ENCODE data around the gene CFAP53.

The CFAP53 gene

DNA sequence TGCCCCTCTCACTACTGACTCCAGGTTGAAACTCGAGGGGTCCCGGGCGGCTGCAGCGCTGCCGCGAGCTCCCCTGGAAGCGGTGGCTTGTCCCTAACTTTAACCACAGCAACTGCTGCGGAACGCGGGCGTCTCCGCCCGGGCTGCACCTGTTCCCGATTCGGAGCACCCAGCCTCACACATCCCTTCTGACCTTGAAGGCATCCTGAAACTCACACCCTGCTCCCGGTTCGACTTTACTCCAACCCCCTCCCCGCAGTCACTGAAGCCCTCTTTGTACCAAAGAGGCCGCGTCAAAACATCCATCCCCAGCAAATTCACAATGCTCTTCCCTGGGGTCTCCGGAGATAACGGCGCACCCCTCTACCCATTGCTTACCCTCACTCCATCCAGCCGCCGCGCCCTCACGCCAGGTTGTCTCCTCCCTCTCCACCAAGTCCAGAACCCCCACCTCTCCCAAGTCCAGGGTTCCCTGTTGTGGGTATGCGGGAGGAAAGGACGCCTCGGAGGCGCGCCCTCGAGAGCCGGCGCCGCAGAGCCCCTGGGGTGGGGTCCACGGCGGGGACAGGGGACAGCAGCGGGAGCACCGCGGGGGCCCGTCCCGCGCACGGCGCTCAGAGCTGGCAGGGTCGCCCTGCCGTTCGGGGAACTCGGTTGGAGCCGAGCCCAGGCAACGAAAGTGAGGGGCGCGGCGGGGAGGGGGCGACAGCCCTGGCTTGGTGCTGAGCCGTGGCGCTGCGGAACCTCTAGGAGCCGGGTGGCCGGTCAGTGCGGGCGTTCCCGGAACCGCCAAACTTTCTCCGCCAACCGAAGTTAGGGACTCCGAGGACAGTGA, 72.3 kb downstream of the CFAP53 start:
- DNase-seq (ENCODE audit: low spot score), result no peak

DNA sequence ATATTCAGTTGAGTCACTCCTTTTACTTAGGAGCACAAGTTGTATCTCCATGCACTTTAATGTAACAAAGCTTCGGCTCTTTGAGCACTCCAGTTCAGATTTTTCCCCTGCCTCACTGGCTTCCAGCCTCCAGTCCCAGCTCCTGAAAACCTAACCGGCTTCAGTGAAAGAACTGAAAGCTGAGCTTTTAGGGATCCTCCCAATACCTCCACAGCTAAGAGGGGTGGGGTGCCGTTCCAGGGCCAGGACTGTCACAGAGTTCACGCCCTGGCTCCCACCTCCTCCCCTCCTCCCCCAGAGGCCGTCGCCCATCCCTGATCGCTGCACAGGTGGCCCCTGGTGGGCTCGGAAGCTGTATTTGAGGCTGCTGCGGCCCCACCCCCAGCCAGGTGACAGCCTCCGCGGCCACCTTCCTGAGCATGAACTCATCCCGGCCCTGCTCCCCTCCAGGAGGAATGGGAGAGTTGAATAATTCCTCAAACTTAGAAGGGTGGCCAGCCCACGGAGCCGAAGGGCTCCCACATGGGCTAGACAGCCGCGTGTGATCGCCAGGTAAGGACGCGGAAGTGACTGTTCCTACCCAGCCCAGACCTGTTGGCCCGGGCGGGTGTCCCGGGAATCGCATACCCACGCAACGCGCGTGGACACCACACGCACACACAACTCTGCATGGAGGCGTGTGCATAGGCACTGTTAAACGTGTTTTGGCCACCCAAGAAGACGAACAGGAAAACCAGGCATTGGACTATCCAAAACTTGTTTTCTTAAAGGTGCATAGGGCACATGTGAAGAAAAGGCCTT, 73.1 kb downstream of the CFAP53 start:
- no peak for DNase-seq (ENCODE audit: low spot score)

DNA sequence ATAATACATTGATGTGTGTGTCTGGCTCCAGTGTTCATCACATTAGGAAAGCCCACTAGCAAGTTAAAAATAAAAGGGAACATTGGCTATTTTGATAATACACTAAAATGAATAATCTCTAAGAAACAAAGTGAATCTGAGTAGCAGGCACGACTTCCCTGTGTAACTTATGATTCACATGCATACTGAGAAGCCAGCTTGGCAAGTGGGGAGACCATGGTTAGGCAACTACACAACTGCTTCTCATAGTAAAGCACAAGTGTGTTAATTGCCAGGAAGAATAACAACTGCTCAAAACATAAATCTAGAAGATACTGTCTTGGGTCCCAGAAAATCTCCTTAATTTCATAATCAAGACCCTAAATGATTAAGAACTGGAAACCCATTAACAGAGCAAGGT, 75.4 kb downstream of the CFAP53 start:
- DNase-seq (ENCODE audit: low spot score), result no peak

- no peak for DNase-seq (ENCODE audit: low spot score)
Measured at GRCh38 chr18:50190236-50190635, 76.1 kb downstream of the CFAP53 start.

DNA sequence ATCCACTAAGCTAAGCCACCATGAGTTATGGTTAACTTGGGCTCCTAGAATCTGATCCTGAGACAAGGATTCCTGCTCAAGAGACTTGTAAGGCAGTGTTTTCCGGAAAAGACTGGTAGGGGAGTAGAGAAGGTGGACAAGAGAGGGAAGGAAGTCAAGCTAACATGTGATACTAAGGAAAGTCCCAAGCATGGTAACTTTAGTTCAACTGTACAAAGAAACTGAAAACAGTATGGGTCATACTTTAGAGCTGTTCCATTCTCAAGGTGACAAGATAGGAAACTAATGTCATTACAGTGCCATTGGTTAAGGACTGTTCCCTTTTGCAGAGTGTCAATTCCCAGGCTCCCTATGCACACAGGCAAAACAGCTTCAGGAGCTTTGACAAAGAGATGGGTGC, 77.1 kb downstream of the CFAP53 start:
- no peak for DNase-seq (ENCODE audit: low spot score)

DNA sequence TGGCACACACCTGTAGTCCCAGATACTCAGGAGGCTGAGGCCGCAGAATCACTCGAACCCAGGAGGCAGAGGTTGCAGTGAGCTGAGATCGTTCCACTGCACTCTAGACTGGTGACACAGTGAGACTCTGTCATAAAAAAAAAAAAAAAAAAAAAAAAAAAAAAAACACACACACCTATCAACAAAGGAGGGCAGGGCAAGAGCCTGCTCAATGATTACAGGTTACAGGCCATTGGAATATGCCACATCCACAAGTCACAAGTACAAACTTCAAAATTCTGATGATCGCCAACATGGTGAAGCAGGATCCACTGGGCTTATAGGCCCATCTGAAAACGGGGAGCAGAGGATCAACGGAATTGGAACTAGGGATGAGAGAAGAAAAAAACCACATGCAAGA, 77.6 kb downstream of the CFAP53 start:
- no peak for DNase-seq (ENCODE audit: low spot score)

DNA sequence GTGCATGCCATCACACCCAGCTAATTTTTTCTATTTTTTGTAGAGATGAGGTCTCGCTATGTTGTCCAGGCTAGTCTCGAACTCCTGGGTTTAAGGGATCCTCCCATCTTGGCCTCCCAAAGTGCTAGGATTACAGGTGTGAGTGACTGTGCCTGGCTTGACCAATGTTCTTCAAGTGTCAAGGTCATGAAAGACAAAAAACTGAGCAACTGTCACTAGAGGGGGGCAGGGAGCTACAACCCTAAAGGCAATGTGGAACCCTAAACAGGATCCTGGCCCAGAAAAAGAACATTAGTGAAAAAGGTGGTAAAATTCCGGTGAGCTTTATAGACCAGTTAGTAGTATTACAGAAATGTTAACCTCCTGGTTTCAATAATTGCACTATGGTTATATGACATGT, 78.6 kb downstream of the CFAP53 start:
- no peak for DNase-seq (ENCODE audit: low spot score)

DNA sequence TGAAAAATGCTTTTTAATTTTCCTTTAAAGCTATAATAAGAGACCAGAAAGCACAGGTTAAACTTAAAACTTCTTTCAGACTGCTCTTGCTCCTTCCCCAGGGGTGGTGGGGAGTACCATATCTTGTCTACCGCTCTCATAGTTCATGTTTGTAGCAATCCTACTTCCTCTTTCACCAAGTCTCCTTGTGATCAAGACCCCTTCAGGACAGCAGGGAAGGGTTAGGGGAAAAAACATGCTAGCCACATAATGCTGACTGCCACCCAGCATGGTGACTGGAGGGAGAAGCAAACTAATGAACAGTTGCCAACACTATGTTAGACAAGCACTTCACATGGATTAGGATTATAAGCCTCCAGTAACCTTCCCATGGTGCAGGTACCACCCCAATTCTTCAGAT, 79.9 kb downstream of the CFAP53 start:
- DNase-seq (ENCODE audit: low spot score), result no peak

DNA sequence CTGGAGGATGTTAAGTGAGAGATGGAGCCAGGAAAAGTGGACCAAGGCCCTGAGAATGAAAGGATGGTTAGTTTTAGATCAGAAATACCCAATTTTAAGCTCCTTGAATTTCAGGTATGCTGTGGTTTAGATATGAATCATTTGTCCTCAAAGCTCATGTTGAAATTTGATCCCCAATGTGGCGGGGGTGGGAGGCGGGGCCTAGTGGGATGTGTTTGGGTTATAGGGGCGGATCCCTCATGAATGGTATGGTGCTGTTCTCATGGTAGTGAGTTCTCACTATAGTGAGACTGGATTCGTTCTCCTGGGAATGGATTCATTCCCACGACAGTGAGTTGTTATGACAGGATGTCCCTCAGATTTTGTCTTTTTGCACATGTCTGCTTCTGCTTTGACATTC, 82.7 kb downstream of the CFAP53 start:
- no peak for DNase-seq (ENCODE audit: low spot score)

GRCh38 chr18:50182511-50182910, 83.8 kb downstream of the CFAP53 start:
- DNase-seq (ENCODE audit: low spot score), result peak; percentile 9

- DNase-seq (ENCODE audit: low spot score), result no peak
Measured at GRCh38 chr18:50181590-50181989, 84.7 kb downstream of the CFAP53 start.

DNA sequence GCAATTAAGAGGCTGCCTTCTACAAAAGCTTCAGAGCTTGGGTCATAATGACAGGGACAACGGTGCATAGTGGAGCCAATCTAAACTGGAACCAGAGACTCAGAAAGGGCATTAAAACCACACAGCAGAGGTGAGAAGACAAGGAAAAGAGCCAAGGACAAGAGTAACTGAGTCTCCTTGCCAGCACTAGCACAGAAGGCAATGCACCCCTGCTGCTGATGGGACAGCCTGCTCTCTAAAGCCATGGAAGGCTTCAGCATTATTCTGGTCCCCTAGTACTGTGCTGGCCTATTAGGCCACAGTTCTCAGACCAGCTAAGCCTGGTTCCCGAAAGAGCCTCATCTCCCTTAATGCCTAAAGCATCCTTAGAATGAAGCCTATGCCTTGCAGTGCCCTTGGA, 86.8 kb downstream of the CFAP53 start:
- peak; percentile 7 for DNase-seq (ENCODE audit: low spot score)

DNA sequence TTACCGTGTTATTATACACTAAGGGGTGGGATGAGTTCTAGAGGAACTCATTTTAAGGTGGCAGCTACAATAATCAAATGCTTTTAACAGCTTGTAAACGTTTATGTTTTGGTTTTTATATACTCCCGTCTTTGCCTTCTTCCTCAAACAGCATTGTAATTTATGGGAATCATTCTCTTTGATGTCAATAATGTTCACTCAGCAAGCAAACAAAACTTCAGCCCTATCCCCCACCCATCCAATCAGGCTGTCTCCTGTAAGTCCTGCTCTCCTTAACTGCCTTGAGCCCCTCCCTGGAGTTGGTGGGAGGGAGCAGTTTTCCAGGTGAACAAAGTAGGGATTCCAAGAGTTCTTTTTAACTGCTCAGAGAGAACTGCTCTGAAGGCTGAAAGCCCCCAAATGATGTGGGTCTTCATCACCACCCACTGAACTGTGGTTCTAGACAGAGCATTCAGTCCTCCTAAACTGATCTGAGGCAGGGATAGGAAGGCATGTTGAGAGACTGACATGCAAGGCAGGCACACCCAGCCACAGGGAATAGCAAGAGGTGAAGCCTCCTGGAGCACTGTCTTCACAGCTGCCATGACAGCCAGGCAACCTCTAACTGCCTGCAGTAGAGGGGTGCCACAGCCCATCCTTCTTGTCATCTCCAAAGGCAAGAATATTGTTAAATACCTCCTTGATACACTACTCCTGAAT, 88.9 kb downstream of the CFAP53 start:
- DNase-seq (ENCODE audit: low spot score), result no peak

All from pons (tissue), 1 donor.